GM20000 (cell line): Measurements from ENCODE around the gene METAP1D.

Experiments used
- DNase-seq: peaks from one replicate; pipeline ENCODE4 v3.0.0; 2012; ENCODE audit warnings: low spot score
- CTCF ChIP-seq: IDR thresholded peaks from 2 replicates; pipeline ENCODE4 v1.5.1; 2012; ENCODE audit warnings: mild to moderate bottlenecking, control low read depth; ENCODE audit errors: extremely low read depth, missing control alignments

Gene METAP1D

GRCh38 chr2:172085460-172086159 is 85.9 kb downstream of the METAP1D start, which contains the start of gene DLX1:
DLX1 (plus strand) TSS chr2:172085507; CDS start chr2:172085678, 171 bp downstream.
- no peak for DNase-seq
- TF ChIP-seq CTCF: no peak

- peak; percentile 70 for DNase-seq
- peak; percentile 1 for TF ChIP-seq CTCF
Observed at GRCh38 chr2:172086241-172087206, 86.8 kb downstream of the METAP1D start.

- TF ChIP-seq CTCF: no peak
Observed at GRCh38 chr2:172087207-172087779, 87.5 kb downstream of the METAP1D start.

GRCh38 chr2:172087780-172088244 is 88.1 kb downstream of the METAP1D start:
- DNase-seq: peak; percentile 28
- TF ChIP-seq CTCF: no peak

More at GRCh38 chr2:172087207-172087779, 87.5 kb downstream of the METAP1D start:
- no peak for DNase-seq

GRCh38 chr2:172088245-172089004 is 88.7 kb downstream of the METAP1D start:
- peak; percentile 26 for DNase-seq
- no peak for TF ChIP-seq CTCF

GRCh38 chr2:172089005-172089504 is 89.3 kb downstream of the METAP1D start:
- TF ChIP-seq CTCF: no peak
- DNase-seq: peak; percentile 5
